NCI-H146 treated with DMSO at 0.1 percent for 48 hours (cell line): ENCODE data around the gene C10orf105.

Source experiments
- DNase-seq: peaks from one replicate; lab custom pipeline; 2025; ENCODE audit not compliant: unreplicated experiment; lab: John Stamatoyannopoulos, UW

Gene C10orf105

GRCh38 chr10:71739358-71739900 is 19.9 kb upstream of the C10orf105 start:
- DNase-seq = no peak

- no peak for DNase-seq
These were observed 18.2 kb upstream of the C10orf105 start for GRCh38 chr10:71737834-71738197.

GRCh38 chr10:71737001-71737833 is 17.6 kb upstream of the C10orf105 start:
- DNase-seq = no peak

GRCh38 chr10:71736570-71736952 is 17.0 kb upstream of the C10orf105 start:
- no peak for DNase-seq

GRCh38 chr10:71735709-71736569 is 16.4 kb upstream of the C10orf105 start:
- no peak for DNase-seq

- DNase-seq = no peak
These were observed 15.2 kb upstream of the C10orf105 start for GRCh38 chr10:71734797-71735196.

- no peak for DNase-seq
These were observed 12.2 kb upstream of the C10orf105 start for GRCh38 chr10:71731791-71732190.

GRCh38 chr10:71729161-71729636 is 9.6 kb upstream of the C10orf105 start:
- DNase-seq = no peak

GRCh38 chr10:71727738-71728737 is 8.5 kb upstream of the C10orf105 start:
- no peak for DNase-seq

GRCh38 chr10:71727105-71727737 is 7.6 kb upstream of the C10orf105 start:
- no peak for DNase-seq

- no peak for DNase-seq
These were observed 7.1 kb upstream of the C10orf105 start for GRCh38 chr10:71726580-71727104.

GRCh38 chr10:71725998-71726579 is 6.5 kb upstream of the C10orf105 start:
- no peak for DNase-seq

GRCh38 chr10:71725249-71725648 is 5.7 kb upstream of the C10orf105 start:
- DNase-seq = no peak

GRCh38 chr10:71724539-71724938 is 5.0 kb upstream of the C10orf105 start:
- DNase-seq = no peak

- DNase-seq = no peak
These were observed 3.7 kb upstream of the C10orf105 start for GRCh38 chr10:71723311-71723710.

GRCh38 chr10:71722849-71723248 is 3.3 kb upstream of the C10orf105 start:
- DNase-seq = no peak

- no peak for DNase-seq
These were observed 1.7 kb upstream of the C10orf105 start for GRCh38 chr10:71721313-71721712.

GRCh38 chr10:71720288-71720687 is 710 bp upstream of the C10orf105 start:
- no peak for DNase-seq

GRCh38 chr10:71719042-71719441 is 536 bp downstream of the C10orf105 start:
- DNase-seq = no peak
